H9 (cell line): ENCODE results near the gene RBPJ. TPM values are rescaled to one million over a fixed set of nuclear protein-coding genes. Genes with fewer than 3 reads are reported as not detected.

Source experiments
- DNase-seq: peaks from one replicate; pipeline ENCODE4 v3.0.0-alpha.2; 2017
- H2AFZ ChIP-seq: one replicate; pipeline ENCODE4 v1.6.1; 2013; ENCODE audit warnings: mild to moderate bottlenecking, low read length, control low read depth, moderate library complexity
- H2AK5ac ChIP-seq: 2 replicates; pipeline ENCODE4 v1.6.1; 2013; ENCODE audit warnings: low read length, control low read depth, mixed read lengths; ENCODE audit not compliant: insufficient read length
- H2BK120ac ChIP-seq: one replicate; pipeline ENCODE4 v1.6.1; 2013; ENCODE audit warnings: low read depth, mild to moderate bottlenecking, low read length, control low read depth, inconsistent platforms; ENCODE audit not compliant: poor library complexity, severe bottlenecking
- H2BK12ac ChIP-seq: 2 replicates; pipeline ENCODE4 v1.6.1; 2013; ENCODE audit warnings: low read length, control low read depth, mixed read lengths, low read depth; ENCODE audit not compliant: insufficient read length
- H2BK15ac ChIP-seq: 2 replicates; pipeline ENCODE4 v1.6.1; 2013; ENCODE audit warnings: low read depth, low read length, control low read depth
- H2BK20ac ChIP-seq: one replicate; pipeline ENCODE4 v1.6.1; 2013; ENCODE audit warnings: low read depth, mild to moderate bottlenecking, low read length, control low read depth, inconsistent platforms; ENCODE audit not compliant: poor library complexity, severe bottlenecking
- H2BK5ac ChIP-seq: 2 replicates; pipeline ENCODE4 v1.6.1; 2013; ENCODE audit warnings: low read length, control low read depth, mixed read lengths; ENCODE audit not compliant: insufficient read length
- H3K14ac ChIP-seq: 2 replicates; pipeline ENCODE4 v1.6.1; 2013; ENCODE audit warnings: low read length, control low read depth; ENCODE audit not compliant: insufficient read depth
- H3K18ac ChIP-seq: 2 replicates; pipeline ENCODE4 v1.6.1; 2013; ENCODE audit warnings: low read depth, mild to moderate bottlenecking, mixed read lengths, low read length, control low read depth; ENCODE audit not compliant: insufficient read length
- H3K23ac ChIP-seq: 2 replicates; pipeline ENCODE4 v1.6.1; 2013; ENCODE audit warnings: low read length, control low read depth, mixed read lengths, low read depth; ENCODE audit not compliant: insufficient read length
- H3K23me2 ChIP-seq: 2 replicates; pipeline ENCODE4 v1.6.1; 2013; ENCODE audit warnings: low read depth, mild to moderate bottlenecking, mixed read lengths, low read length, control low read depth; ENCODE audit not compliant: insufficient read length, poor library complexity, severe bottlenecking
- H3K27ac ChIP-seq: 2 replicates; pipeline ENCODE4 v1.5.1; 2013; ENCODE audit warnings: low read length, control low read depth, mixed read lengths, low read depth; ENCODE audit not compliant: insufficient read length
- H3K27me3 ChIP-seq: 2 replicates; pipeline ENCODE4 v1.6.1; 2013; ENCODE audit warnings: low read length, control low read depth, inconsistent platforms; ENCODE audit not compliant: insufficient read depth
- H3K4ac ChIP-seq: 2 replicates; pipeline ENCODE4 v1.6.1; 2013; ENCODE audit warnings: low read depth, mild to moderate bottlenecking, control low read depth, inconsistent platforms, low read length, moderate library complexity
- H3K4me1 ChIP-seq: 2 replicates; pipeline ENCODE4 v1.6.1; 2013; ENCODE audit warnings: low read length, control low read depth, inconsistent platforms; ENCODE audit not compliant: insufficient read depth
- H3K4me2 ChIP-seq: 2 replicates; pipeline ENCODE4 v1.6.1; 2013; ENCODE audit warnings: low read length, control low read depth, mixed read lengths; ENCODE audit not compliant: insufficient read length, insufficient read depth
- H3K56ac ChIP-seq: 2 replicates; pipeline ENCODE4 v1.6.1; 2013; ENCODE audit warnings: low read depth, mild to moderate bottlenecking, mixed read lengths, low read length, control low read depth; ENCODE audit not compliant: insufficient read length
- H3K79me1 ChIP-seq: 2 replicates; pipeline ENCODE4 v1.6.1; 2013; ENCODE audit warnings: low read depth, mild to moderate bottlenecking, moderate library complexity, low read length, control low read depth, inconsistent platforms; ENCODE audit not compliant: insufficient read depth, poor library complexity, severe bottlenecking
- H3K79me2 ChIP-seq: 2 replicates; pipeline ENCODE4 v1.6.1; 2013; ENCODE audit warnings: low read length, control low read depth, inconsistent platforms; ENCODE audit not compliant: insufficient read depth
- H3K9ac ChIP-seq: 2 replicates; pipeline ENCODE4 v1.6.1; 2013; ENCODE audit warnings: low read length, control low read depth, mixed read lengths; ENCODE audit not compliant: insufficient read length; ENCODE audit errors: extremely low read depth
- H3K9me3 ChIP-seq: one replicate; pipeline ENCODE4 v1.6.1; 2013; ENCODE audit warnings: low read depth, low read length, inconsistent platforms; ENCODE audit not compliant: control insufficient read depth
- H3T11ph ChIP-seq: one replicate; pipeline ENCODE4 v1.6.1; 2013; ENCODE audit warnings: mild to moderate bottlenecking, low read length, control low read depth, inconsistent platforms
- H4K20me1 ChIP-seq: one replicate; pipeline ENCODE4 v1.6.1; 2013; ENCODE audit not compliant: control insufficient read depth, insufficient read length, insufficient read depth
- H4K5ac ChIP-seq: 2 replicates; pipeline ENCODE4 v1.6.1; 2013; ENCODE audit warnings: low read depth, mild to moderate bottlenecking, mixed read lengths, low read length, control low read depth; ENCODE audit not compliant: insufficient read length
- H4K8ac ChIP-seq: replicated peaks from 2 replicates; pipeline ENCODE4 v1.6.1; 2013; ENCODE audit warnings: low read length, control low read depth, mixed read lengths, low read depth; ENCODE audit not compliant: insufficient read length
- H4K91ac ChIP-seq: 2 replicates; pipeline ENCODE4 v1.6.1; 2013; ENCODE audit warnings: low read depth, mild to moderate bottlenecking, moderate library complexity, mixed read lengths, low read length, control low read depth; ENCODE audit not compliant: insufficient read length
- H3K27ac Mint-ChIP-seq, 3 experiments: 2 replicates in 2 of 3; 3 replicates in 1 of 3; pipeline ENCODE4 v1.8.0; 2020 to 2021; ENCODE audit warnings: mixed read lengths in 3 of 3, mild to moderate bottlenecking in 1 of 3, moderate library complexity in 1 of 3
- H3K27me3 Mint-ChIP-seq: 2 replicates; pipeline ENCODE4 v1.8.0; 2021; ENCODE audit warnings: low read depth, mild to moderate bottlenecking, moderate library complexity, mixed read lengths
- H3K36me3 Mint-ChIP-seq, 3 experiments: 2 replicates in 2 of 3; 3 replicates in 1 of 3; pipeline ENCODE4 v1.8.0; 2020 to 2021; ENCODE audit warnings: low read depth in 3 of 3, mixed read lengths in 3 of 3; ENCODE audit not compliant: insufficient read depth in 1 of 3
- H3K4me1 Mint-ChIP-seq, 2 experiments: 2 replicates each; pipeline ENCODE4 v1.8.0; 2020; ENCODE audit warnings: mixed read lengths in 2 of 2
- H3K4me3 Mint-ChIP-seq, 2 experiments: 2 replicates in 1 of 2; 3 replicates in 1 of 2; pipeline ENCODE4 v1.8.0; 2020 to 2021; ENCODE audit warnings: mild to moderate bottlenecking in 2 of 2, mixed read lengths in 2 of 2, moderate library complexity in 1 of 2
- H3K9me3 Mint-ChIP-seq, 2 experiments: 2 replicates in 1 of 2; 3 replicates in 1 of 2; pipeline ENCODE4 v1.8.0; 2020; ENCODE audit warnings: mild to moderate bottlenecking in 2 of 2, mixed read lengths in 2 of 2, moderate library complexity in 1 of 2
- CTCF ChIP-seq: fragments of 200-600 bp; sonication (generic); conservative IDR thresholded peaks from 3 replicates; pipeline ENCODE4 v1.8.0; 2021; ENCODE audit warnings: antibody characterized with exemption, mild to moderate bottlenecking
- WGBS: extraction: QIAGEN DNeasy Blood & Tissue Kit; methylation state at CpG from one replicate; pipeline ENCODE4 v1.1.7; 2013; ENCODE audit warnings: missing lambda C conversion rate, low lambda C conversion rate, mixed read lengths; ENCODE audit not compliant: insufficient read length; ENCODE audit errors: extremely low coverage; 5-methylcytosine and 5-hydroxymethylcytosine counted together
- total RNA-seq: library from RNA; stranded (reverse); gene quantifications from 2 replicates; pipeline ENCODE4 v1.2.1, GENCODE V29; 2021

RBPJ gene
- total RNA-seq, 1 experiment from 2014 or later, result 166 TPM

GRCh38 chr4:26351685-26352084 lies 30.9 kb downstream of the RBPJ start:
- no peak overlapping the region; a peak in 1 of 7 replicates for H3K27ac Mint-ChIP-seq
- Histone ChIP-seq H2BK20ac (no peak overlapping the region), H3K56ac (no peak overlapping the region), H3K27ac (no peak overlapping the region), H3K4me1 (no peaks in the 10 kb centered on the region; the same call in 1 of the 2 replicates), H3K27me3 (no peaks in the 10 kb centered on the region), H3K79me1 (no peaks in the 10 kb centered on the region), H4K8ac (no peak overlapping the region), H2BK15ac (no peak overlapping the region), H2BK120ac (no peak overlapping the region), H3K14ac (no peak overlapping the region), H2AK5ac (no peak overlapping the region), H2AFZ (no peak overlapping the region), H3K18ac (no peak overlapping the region), H3K23ac (no peak overlapping the region), H2BK12ac (no peak overlapping the region), H4K91ac (no peak overlapping the region), H3T11ph (no peak overlapping the region), H3K79me2 (peaks cover 70% of the 10 kb centered on the region; the same call in 1 of the 2 replicates), H3K23me2 (no peaks in the 10 kb centered on the region), H3K4me2 (no peak overlapping the region), H3K9me3 (no peaks in the 10 kb centered on the region), H3K4ac (no peak overlapping the region), H2BK5ac (no peak overlapping the region), H4K5ac (no peak overlapping the region), H4K20me1 (no peaks in the 10 kb centered on the region), H3K9ac (no peak overlapping the region)
- H3K36me3 Mint-ChIP-seq, result no peaks in the 10 kb centered on the region; a peak in 2 of 7 replicates
- no peaks in the 10 kb centered on the region for H3K9me3 Mint-ChIP-seq
- DNase-seq, result no peak
- peaks cover 35 to 36% of the 10 kb centered on the region in 2 experiments for H3K4me1 Mint-ChIP-seq
- H3K27me3 Mint-ChIP-seq, result no peaks in the 10 kb centered on the region
- no peak overlapping the region for H3K4me3 Mint-ChIP-seq
- TF ChIP-seq CTCF, result no peak
- no CpG with 5 or more reads among the region's 2 CpGs for WGBS
